IMR-90 (cell line): ENCODE results near the gene ARFIP2.

Source experiments
- CHD1 ChIP-seq: IDR thresholded peaks from 2 replicates; pipeline ENCODE4 v1.6.1; 2012; ENCODE audit warnings: low read depth, low read length, improper control_type of control experiment
- CTCF ChIP-seq: conservative IDR thresholded peaks from 2 replicates; pipeline ENCODE4 v1.5.1; 2012; ENCODE audit warnings: mild to moderate bottlenecking, low read depth, low read length, improper control_type of control experiment

GRCh38 chr11:6469599-6469998 lies 11.5 kb downstream of the ARFIP2 start:
- TF ChIP-seq CTCF (no peak), CHD1 (no peak)
